Sigmoid colon (tissue), 7 donors: ENCODE results near the gene PODXL2. TPM values are rescaled to one million over a fixed set of nuclear protein-coding genes. Genes with fewer than 3 reads are reported as not detected.
A peak's percentile ranks its signal among the peaks of the same experiment; 100 is the strongest.

ENCODE experiments used
- DNase-seq: peaks from one replicate; pipeline ENCODE4 v3.0.0-alpha.2; 2019
- H3K27ac ChIP-seq, 4 donors: fragments of 200-600 bp; sonication (generic); one replicate each; pipeline ENCODE4 v1.5.1; 2016 to 2019; ENCODE audit warnings: mild to moderate bottlenecking in 1 of 4
- H3K27me3 ChIP-seq, 3 donors: fragments of 200-600 bp; sonication (generic); one replicate each; pipeline ENCODE4 v1.5.1; 2019; ENCODE audit warnings: mild to moderate bottlenecking in 1 of 3
- H3K36me3 ChIP-seq, 4 donors: fragments of 200-600 bp; sonication (generic); one replicate each; pipeline ENCODE4 v1.5.1; 2016 to 2019
- H3K4me1 ChIP-seq, 4 donors: fragments of 200-600 bp; sonication (generic); one replicate each; pipeline ENCODE4 v1.5.1; 2017 to 2019
- H3K4me3 ChIP-seq, 4 donors: fragments of 200-600 bp; sonication (generic); one replicate each; pipeline ENCODE4 v1.5.1; 2017 to 2019; ENCODE audit warnings: mild to moderate bottlenecking in 2 of 4, moderate library complexity in 1 of 4
- H3K9me3 ChIP-seq, 4 donors: fragments of 200-600 bp in 3 of 4; sonication (generic) in 3 of 4; one replicate each; pipeline versions ENCODE4 v1.5.1 to v1.6.1; 2013 to 2019
- EP300 ChIP-seq, 4 donors: sonication (generic); formaldehyde crosslinking; IDR thresholded peaks; one replicate each; pipeline ENCODE4 v1.6.1; 2017; ENCODE audit warnings: antibody characterized with exemption in 4 of 4
- POLR2A ChIP-seq, 2 donors: fragments of 450-650 bp; IDR thresholded peaks; one replicate each; pipeline ENCODE4 v1.6.1; 2016; ENCODE audit warnings: antibody characterized with exemption in 2 of 2, mild to moderate bottlenecking in 2 of 2, moderate library complexity in 2 of 2
- POLR2AphosphoS5 ChIP-seq, 4 donors: sonication (generic); formaldehyde crosslinking; IDR thresholded peaks; one replicate each; pipeline ENCODE4 v1.6.1; 2017; ENCODE audit warnings: antibody characterized with exemption in 4 of 4
- WGBS, 2 donors: extraction: QIAGEN DNeasy Blood & Tissue Kit; methylation state at CpG; one replicate each; pipeline ENCODE4 v1.1.7; 2013; 5-methylcytosine and 5-hydroxymethylcytosine counted together
- intact Hi-C: fragments of 100-400 bp; cut with DNase I; formaldehyde crosslinking; loops from one replicate; pipeline ENCODE4 v1.15.1; 2023
- polyA plus RNA-seq, 3 donors: library from polyadenylated mRNA; stranded (reverse); fragments of 200-250 nt; gene quantifications; one replicate each; pipeline ENCODE4 v1.2.3, GENCODE V29; 2013
- total RNA-seq, 4 donors: library from RNA; depleted of rRNA; stranded (reverse); fragments of >200 nt; gene quantifications; one replicate each; pipeline ENCODE4 v1.1.0, GENCODE V29; 2016
- TF ChIP-seq, protein P1 (sequence below), 4 experiments: fragments of 450-650 bp in 3 of 4; fragments of 200-600 bp in 1 of 4; IDR thresholded peaks; one replicate each; pipeline ENCODE4 v1.5.1; 2016 to 2019; ENCODE audit warnings: antibody characterized with exemption in 4 of 4, mild to moderate bottlenecking in 3 of 4, moderate library complexity in 2 of 4
- donor health status: healthy with polysubstance abuse.
- donor health status: Bipolar disorder and iron deficiency.
- donor health status: healthy.

The PODXL2 gene
- total and polyA plus RNA-seq, 7 donors: 2.0 to 16.7 (median 2.8) TPM

DNA sequence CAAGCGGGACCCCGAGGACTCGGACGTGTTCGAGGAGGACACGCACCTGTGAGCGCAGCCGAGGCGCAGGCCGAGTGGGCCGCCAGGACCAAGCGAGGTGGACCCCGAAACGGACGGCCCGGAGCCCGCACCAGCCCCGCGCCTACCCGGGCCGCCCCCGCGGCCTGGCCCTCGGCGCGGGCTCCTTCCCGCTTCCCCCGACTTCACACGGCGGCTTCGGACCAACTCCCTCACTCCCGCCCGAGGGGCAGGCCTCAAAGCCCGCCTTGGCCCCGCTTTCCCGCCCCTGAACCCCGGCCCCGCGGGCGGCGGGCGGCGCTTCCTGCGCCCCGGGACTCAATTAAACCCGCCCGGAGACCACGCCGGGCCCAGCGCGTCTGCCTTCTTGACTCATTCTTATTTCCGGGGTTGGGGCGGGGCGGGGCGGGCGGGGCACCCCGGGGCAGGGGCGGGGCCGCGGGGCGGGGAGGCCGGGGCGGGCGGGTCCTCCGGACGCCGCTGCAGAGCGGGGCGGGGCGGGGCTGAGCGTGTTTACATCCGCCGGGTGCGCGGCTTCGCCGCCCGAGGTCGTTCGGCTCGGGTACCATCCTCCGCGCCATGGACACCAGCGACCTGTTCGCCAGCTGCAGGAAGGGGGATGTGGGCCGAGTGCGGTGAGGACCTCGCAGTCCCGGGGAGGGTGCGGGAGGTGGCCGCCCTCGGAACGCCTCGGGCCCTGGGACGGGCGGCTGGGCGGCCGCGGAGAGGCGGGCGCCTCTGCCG is 43.6 kb downstream of the PODXL2 start, which contains the start of gene ABTB1:
Gene ABTB1, plus strand, starts transcription at position 524 of the 762 bp plus-strand sequence. Its CDS starts 74 bp downstream, at position 598.
- Histone ChIP-seq H3K36me3 (peaks cover 4 to 29% (median 10%) of the 10 kb centered on the region in 4 donors), H3K4me3 (peak within 1 kb of the TSS; percentile 81 to 100 (median 90)), H3K9me3 (no peaks in the 10 kb centered on the region), H3K4me1 (peaks cover 0 to 34% (median 27%) of the 10 kb centered on the region in 4 donors), H3K27me3 (no peaks in the 10 kb centered on the region), H3K27ac (peak within 1 kb of the TSS; percentile 89 to 93 (median 92))
- TF ChIP-seq, protein P1, sequence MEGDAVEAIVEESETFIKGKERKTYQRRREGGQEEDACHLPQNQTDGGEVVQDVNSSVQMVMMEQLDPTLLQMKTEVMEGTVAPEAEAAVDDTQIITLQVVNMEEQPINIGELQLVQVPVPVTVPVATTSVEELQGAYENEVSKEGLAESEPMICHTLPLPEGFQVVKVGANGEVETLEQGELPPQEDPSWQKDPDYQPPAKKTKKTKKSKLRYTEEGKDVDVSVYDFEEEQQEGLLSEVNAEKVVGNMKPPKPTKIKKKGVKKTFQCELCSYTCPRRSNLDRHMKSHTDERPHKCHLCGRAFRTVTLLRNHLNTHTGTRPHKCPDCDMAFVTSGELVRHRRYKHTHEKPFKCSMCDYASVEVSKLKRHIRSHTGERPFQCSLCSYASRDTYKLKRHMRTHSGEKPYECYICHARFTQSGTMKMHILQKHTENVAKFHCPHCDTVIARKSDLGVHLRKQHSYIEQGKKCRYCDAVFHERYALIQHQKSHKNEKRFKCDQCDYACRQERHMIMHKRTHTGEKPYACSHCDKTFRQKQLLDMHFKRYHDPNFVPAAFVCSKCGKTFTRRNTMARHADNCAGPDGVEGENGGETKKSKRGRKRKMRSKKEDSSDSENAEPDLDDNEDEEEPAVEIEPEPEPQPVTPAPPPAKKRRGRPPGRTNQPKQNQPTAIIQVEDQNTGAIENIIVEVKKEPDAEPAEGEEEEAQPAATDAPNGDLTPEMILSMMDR (IDR thresholded peaks at IDR 0.05): no peak
- TF ChIP-seq POLR2AphosphoS5 (IDR thresholded peaks at IDR 0.05): peak; percentile 71 to 91 (median 86)
- peak; percentile 92 for DNase-seq
- intact Hi-C loops: loop anchor here (5.0 kb wide), 3 partner anchors 75 to 380 kb away; partner anchors contain the start of genes MCM2, MGLL and SEC61A1
- 1% methylated on average over 102 of the region's 102 CpGs for WGBS, 2 donors

GRCh38 chr3:127673191-127674100 is 44.5 kb downstream of the PODXL2 start:
- Histone ChIP-seq H3K4me3 (peak overlapping the region; percentile 81 to 100 (median 90)), H3K4me1 (peaks cover 0 to 34% (median 27%) of the 10 kb centered on the region in 4 donors), H3K36me3 (peaks cover 9 to 38% (median 14%) of the 10 kb centered on the region in 4 donors), H3K27ac (peak overlapping the region; percentile 89 to 93 (median 92)), H3K27me3 (no peaks in the 10 kb centered on the region), H3K9me3 (no peaks in the 10 kb centered on the region)
- WGBS, 2 donors: 9 to 19% methylated on average over 51 of the region's 51 CpGs
- TF ChIP-seq, protein P1 (IDR thresholded peaks at IDR 0.05): no peak
- no peak for TF ChIP-seq POLR2A (IDR thresholded peaks at IDR 0.05)
- TF ChIP-seq EP300 (IDR thresholded peaks at IDR 0.05): no peak
- TF ChIP-seq POLR2AphosphoS5 (IDR thresholded peaks at IDR 0.05): no peak
- peak; percentile 81 for DNase-seq
- intact Hi-C loops: loop anchor here (5.0 kb wide), 3 partner anchors 76 to 379 kb away; partner anchors contain the start of genes MCM2, MGLL and SEC61A1

DNA sequence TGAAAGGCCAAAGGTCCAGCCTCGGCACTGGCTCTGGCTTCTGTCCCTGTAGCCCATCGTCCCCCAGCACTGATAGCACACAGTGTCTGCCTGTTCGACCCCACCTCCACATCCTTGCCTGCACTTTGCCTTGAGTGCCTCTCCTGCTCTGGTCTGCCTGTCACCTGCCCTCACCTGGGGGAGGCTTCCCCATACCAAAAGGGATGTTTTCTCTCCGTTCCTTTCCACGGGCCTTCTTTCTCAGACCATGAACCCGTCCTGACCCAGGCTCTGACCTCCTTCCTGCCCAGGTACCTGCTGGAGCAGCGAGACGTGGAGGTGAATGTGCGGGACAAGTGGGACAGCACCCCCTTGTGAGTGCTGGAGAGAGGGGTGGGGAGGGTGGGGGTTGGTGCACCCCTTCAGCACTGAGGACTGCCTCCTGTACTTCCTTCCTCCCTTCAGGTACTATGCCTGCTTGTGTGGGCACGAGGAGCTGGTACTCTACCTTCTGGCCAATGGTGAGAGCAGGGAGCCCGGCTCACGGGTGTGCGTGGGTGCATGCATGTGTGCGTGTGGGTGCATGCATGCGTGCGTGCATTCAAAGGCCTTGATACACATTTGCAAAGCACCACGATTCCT is 45.2 kb downstream of the PODXL2 start:
- Histone ChIP-seq H3K4me1 (peaks cover 0 to 34% (median 27%) of the 10 kb centered on the region in 4 donors), H3K36me3 (peaks cover 9 to 45% (median 18%) of the 10 kb centered on the region in 4 donors), H3K9me3 (no peaks in the 10 kb centered on the region), H3K4me3 (peak overlapping the region; percentile 81 to 100 (median 90)), H3K27ac (peak overlapping the region; percentile 89 to 93 (median 92)), H3K27me3 (no peaks in the 10 kb centered on the region)
- WGBS, 2 donors: 81 to 83% methylated on average over 17 of the region's 17 CpGs
- peak; percentile 48 for DNase-seq
- TF ChIP-seq POLR2A (IDR thresholded peaks at IDR 0.05): no peak
- TF ChIP-seq EP300 (IDR thresholded peaks at IDR 0.05): no peak
- no peak for TF ChIP-seq POLR2AphosphoS5 (IDR thresholded peaks at IDR 0.05)
- TF ChIP-seq, protein P1 (IDR thresholded peaks at IDR 0.05): no peak
- intact Hi-C loops: loop anchor here (5.0 kb wide), 3 partner anchors 77 to 378 kb away; partner anchors contain the start of genes MCM2, MGLL and SEC61A1

- intact Hi-C loops: loop anchor here (5.0 kb wide), 3 partner anchors 77 to 378 kb away; partner anchors contain the start of genes MCM2, MGLL and SEC61A1
- DNase-seq: peak; percentile 44
Observed at GRCh38 chr3:127674790-127675189, 45.8 kb downstream of the PODXL2 start.

More at GRCh38 chr3:127674790-127675189, 45.8 kb downstream of the PODXL2 start:
- Histone ChIP-seq H3K36me3 (peaks cover 9 to 51% (median 18%) of the 10 kb centered on the region in 4 donors), H3K27ac (no peak overlapping the region), H3K4me1 (peaks cover 0 to 34% (median 27%) of the 10 kb centered on the region in 4 donors), H3K27me3 (no peaks in the 10 kb centered on the region), H3K4me3 (no peak overlapping the region), H3K9me3 (no peaks in the 10 kb centered on the region)
- 86 to 92% methylated on average over 8 of the region's 8 CpGs for WGBS, 2 donors
- TF ChIP-seq POLR2A (IDR thresholded peaks at IDR 0.05): no peak
- TF ChIP-seq, protein P1 (IDR thresholded peaks at IDR 0.05): no peak
